Right lobe of liver (tissue), 6 donors: ENCODE measurements around the gene MED15. TPM values are rescaled to one million over a fixed set of nuclear protein-coding genes. Genes with fewer than 3 reads are reported as not detected.

Experiments used
- ATAC-seq, 4 donors: fragments of 200-7000 bp; cut with Tn5 transposase; one replicate each; pipeline ENCODE4 v1.9.1; 2020; ENCODE audit warnings: mild to moderate bottlenecking in 4 of 4, moderate library complexity in 4 of 4
- DNase-seq, 3 donors: peaks; one replicate each; pipeline ENCODE4 v3.0.0-alpha.2; 2020
- H3K27ac ChIP-seq, 3 donors: fragments of 200-600 bp; one replicate each; pipeline ENCODE4 v1.8.0; 2022
- H3K27me3 ChIP-seq, 2 donors: fragments of 200-600 bp; one replicate each; pipeline ENCODE4 v1.8.0; 2022
- H3K36me3 ChIP-seq, 4 donors: fragments of 200-600 bp; sonication (generic) in 1 of 4; one replicate each; pipeline versions ENCODE4 v1.5.1 to v1.8.0; 2017 to 2022; ENCODE audit warnings: control low read depth in 1 of 4
- H3K4me1 ChIP-seq, 4 donors: fragments of 200-600 bp; sonication (generic) in 1 of 4; one replicate each; pipeline versions ENCODE4 v1.5.1 to v1.8.0; 2017 to 2022; ENCODE audit warnings: control low read depth in 1 of 4
- H3K4me3 ChIP-seq, 3 donors: fragments of 200-600 bp; one replicate each; pipeline ENCODE4 v1.8.0; 2022
- H3K9me3 ChIP-seq, 4 donors: fragments of 200-600 bp; sonication (generic) in 1 of 4; one replicate each; pipeline versions ENCODE4 v1.5.1 to v1.8.0; 2017 to 2022; ENCODE audit warnings: control low read depth in 1 of 4
- POLR2A ChIP-seq: fragments of 450-650 bp; IDR thresholded peaks from one replicate; pipeline ENCODE4 v1.6.1; 2017; ENCODE audit warnings: antibody characterized with exemption, mild to moderate bottlenecking
- WGBS: methylation state at CpG from one replicate; pipeline ENCODE4 v1.1.6; 2018; ENCODE audit warnings: low coverage, low lambda C conversion rate; ENCODE audit not compliant: insufficient coverage; ENCODE audit errors: missing lambda C conversion rate; 5-methylcytosine and 5-hydroxymethylcytosine counted together
- intact Hi-C, 2 donors: fragments of 100-400 bp; cut with DNase I; formaldehyde crosslinking; loops; one replicate each; pipeline versions ENCODE4 v1.11.2 to v1.14.1; 2022
- total RNA-seq, 6 experiments: library from RNA; depleted of rRNA in 2 of 6; stranded (reverse); fragments of >200 nt in 2 of 6; fragmentation: NEBNext Ultra II Directional in 3 of 6; extraction: Animal tissue kit (Norgen Biotek cat#: 25700) in 3 of 6; gene quantifications; one replicate each; pipeline versions ENCODE4 v1.1.0 to v1.2.4, GENCODE V29; 2016 to 2023
- TF ChIP-seq, protein P1 (sequence below), 4 donors: fragments of 200-600 bp in 3 of 4; fragments of 450-650 bp in 1 of 4; IDR thresholded peaks; one replicate each; pipeline versions ENCODE4 v1.5.1 to v1.8.0; 2016 to 2022; ENCODE audit warnings: antibody characterized with exemption in 4 of 4, mild to moderate bottlenecking in 2 of 4
- donor health status: DM: no; HTN: yes; CAD: no.
- donor health status: DM: no; HTN: no; CAD: no.
- donor health status: DM: no; HTN: no; CAD: no.
- donor health status: DM: no; HTN: yes; CAD: no.
- donor health status: DM: no; HTN: yes; CAD: no.

The MED15 gene
- total RNA-seq, 6 experiments from 2014 or later = 15.7 to 34.7 (median 23.6) TPM

DNA sequence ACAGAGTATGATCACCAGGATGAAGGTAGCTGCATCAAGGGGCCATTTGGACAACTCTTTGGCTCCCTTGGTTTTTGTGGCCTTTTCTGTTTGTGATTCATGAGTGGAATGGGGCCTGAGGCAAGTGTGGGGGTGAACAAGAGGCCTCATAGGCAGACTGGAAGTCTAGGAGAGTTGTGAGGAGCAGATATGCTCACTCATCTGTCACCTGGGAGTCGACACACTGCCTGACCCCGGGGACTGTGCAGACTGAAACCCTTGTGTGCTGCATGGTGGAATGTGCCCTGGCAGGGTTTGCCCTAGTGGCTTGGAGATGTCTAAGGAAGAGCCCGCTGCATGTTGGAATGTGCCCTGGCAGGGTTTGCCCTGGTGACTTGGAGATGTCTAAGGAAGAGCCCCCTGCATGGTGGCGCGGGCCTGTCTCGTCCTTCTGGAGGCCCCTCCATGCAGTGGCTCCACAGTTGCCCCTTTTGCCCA is 60.0 kb downstream of the MED15 start:
- Histone ChIP-seq H3K4me3 (no peak overlapping the region), H3K4me1 (no peaks in the 10 kb centered on the region), H3K27ac (no peak overlapping the region), H3K27me3 (no peaks in the 10 kb centered on the region), H3K36me3 (peaks cover 9 to 66% (median 16%) of the 10 kb centered on the region in 4 donors), H3K9me3 (no peaks in the 10 kb centered on the region)
- DNase-seq (peak in 1 of 3 donors; percentile 22), ATAC-seq (no peak)
- intact Hi-C loops = no loop called here
- TF ChIP-seq, protein P1, sequence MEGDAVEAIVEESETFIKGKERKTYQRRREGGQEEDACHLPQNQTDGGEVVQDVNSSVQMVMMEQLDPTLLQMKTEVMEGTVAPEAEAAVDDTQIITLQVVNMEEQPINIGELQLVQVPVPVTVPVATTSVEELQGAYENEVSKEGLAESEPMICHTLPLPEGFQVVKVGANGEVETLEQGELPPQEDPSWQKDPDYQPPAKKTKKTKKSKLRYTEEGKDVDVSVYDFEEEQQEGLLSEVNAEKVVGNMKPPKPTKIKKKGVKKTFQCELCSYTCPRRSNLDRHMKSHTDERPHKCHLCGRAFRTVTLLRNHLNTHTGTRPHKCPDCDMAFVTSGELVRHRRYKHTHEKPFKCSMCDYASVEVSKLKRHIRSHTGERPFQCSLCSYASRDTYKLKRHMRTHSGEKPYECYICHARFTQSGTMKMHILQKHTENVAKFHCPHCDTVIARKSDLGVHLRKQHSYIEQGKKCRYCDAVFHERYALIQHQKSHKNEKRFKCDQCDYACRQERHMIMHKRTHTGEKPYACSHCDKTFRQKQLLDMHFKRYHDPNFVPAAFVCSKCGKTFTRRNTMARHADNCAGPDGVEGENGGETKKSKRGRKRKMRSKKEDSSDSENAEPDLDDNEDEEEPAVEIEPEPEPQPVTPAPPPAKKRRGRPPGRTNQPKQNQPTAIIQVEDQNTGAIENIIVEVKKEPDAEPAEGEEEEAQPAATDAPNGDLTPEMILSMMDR (IDR thresholded peaks at IDR 0.05) = no peak
- no peak for TF ChIP-seq POLR2A
- 80% methylated on average over 1 of the region's 6 CpGs for WGBS

DNA sequence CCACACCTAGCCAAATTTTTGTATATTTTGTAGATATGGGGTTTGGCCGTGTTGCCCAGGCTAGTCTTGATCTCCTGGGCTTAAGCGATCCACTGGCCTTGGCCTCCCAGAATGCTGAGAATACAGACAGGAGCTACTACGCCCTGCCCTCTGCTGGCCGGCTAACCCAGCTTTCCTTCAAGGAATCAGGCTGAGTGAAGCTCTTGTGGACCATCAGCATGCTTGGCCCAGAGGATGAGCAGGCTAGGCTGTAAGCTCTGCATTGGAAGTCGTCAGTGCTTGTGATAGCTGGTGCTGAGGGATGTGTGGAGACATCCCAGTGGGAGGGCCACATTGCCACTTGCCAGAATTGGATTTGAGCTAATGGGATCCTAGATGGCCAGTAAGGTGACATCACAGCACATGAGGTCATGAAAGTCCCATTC is 60.6 kb downstream of the MED15 start:
- no peaks in the 10 kb centered on the region for H3K9me3 ChIP-seq
- TF ChIP-seq, protein P1 (IDR thresholded peaks at IDR 0.05) = no peak
- no peak for ATAC-seq
- peaks cover 9 to 65% (median 19%) of the 10 kb centered on the region in 4 donors for H3K36me3 ChIP-seq
- DNase-seq = no peak
- no peaks in the 10 kb centered on the region for H3K27me3 ChIP-seq
- H3K4me3 ChIP-seq = no peak overlapping the region
- intact Hi-C loops = no loop called here
- no peak overlapping the region for H3K27ac ChIP-seq
- WGBS = 81% methylated on average over 4 of the region's 5 CpGs
- H3K4me1 ChIP-seq = no peaks in the 10 kb centered on the region

DNA sequence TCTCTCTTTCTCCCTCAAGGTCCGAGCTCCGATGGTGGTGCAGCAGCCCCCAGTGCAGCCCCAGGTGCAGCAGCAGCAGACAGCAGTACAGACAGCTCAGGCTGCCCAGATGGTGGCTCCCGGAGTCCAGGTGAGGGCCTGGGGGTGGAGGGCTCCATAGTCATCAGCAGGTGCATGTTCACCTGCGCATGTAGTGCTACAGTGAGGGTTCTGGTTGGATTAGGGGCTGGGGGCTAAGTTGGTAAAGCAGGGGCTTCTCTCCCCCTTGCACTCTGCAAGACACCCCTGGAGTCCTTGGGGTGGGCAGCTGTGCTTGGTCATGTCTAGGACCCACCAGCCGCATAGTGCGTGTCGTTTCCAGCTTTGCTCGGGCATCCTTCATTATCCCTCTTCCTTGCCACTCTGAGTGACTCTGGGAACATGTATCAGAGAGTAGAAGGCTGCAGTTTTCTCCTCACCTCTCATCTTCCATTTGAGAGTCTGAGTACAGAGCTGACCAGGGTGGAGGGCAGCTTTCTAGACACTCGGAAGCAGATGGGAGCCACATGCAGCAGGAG is 61.2 kb downstream of the MED15 start:
- Histone ChIP-seq H3K27me3 (no peaks in the 10 kb centered on the region), H3K4me1 (no peaks in the 10 kb centered on the region), H3K36me3 (peaks cover 9 to 68% (median 20%) of the 10 kb centered on the region in 4 donors), H3K27ac (peak overlapping the region in 1 of 3 donors; percentile 9), H3K9me3 (no peaks in the 10 kb centered on the region), H3K4me3 (no peak overlapping the region)
- 83% methylated on average over 3 of the region's 9 CpGs for WGBS
- no peak for TF ChIP-seq POLR2A
- peak in 1 of 3 donors; percentile 43 for DNase-seq
- intact Hi-C loops = no loop called here
- no peak for ATAC-seq

DNA sequence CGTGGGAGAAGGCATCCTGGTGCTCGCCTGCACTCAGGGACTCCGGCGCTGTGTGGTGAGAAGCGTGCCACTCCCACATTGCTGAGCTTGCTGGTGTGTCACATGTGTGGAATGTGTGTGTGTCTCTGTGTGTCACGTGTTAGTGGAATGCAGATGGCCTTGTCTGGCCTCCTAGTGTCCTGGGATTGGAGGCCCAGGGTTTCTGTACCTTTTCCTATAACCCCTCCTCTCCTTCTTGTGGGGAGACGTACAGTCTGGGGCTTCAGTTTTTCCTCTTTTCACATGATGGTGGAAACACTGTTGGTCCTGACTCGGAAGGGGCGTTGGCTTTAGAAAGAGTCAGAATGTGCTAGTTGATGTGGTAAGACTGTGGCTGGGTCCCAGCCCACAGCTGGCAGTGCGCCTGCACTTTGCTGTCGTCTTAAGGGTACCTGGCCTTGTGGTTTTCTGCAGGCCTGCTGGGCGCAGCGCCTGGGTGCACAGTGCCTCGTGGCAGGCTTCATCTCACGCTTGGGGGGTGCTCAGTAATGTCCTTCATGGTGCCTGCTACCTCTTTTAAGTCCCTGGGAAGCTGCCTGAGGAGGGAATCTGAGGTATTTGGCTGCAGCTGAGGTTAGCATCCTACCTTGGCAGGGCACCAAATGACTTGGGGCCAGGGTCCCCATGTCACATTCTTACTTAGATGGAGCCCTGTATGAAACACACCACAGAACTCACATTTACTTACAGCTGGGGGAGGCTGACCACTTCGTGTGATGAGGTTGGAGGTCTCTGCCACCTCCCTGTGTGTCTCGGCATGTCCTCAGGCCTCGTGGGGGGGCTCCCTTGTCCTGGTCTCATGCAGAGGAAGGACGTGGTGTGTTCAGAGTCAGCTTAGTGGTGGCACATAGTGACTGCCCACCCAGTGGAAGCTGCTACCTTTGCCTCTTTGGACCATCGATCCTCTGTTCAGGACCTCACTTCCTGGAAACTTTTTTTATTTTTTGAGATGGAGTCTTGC is 61.9 kb downstream of the MED15 start:
- DNase-seq (peak in 1 of 3 donors; percentile 55), ATAC-seq (peak; percentile 35 to 51 (median 46))
- no peaks in the 10 kb centered on the region for H3K4me1 ChIP-seq
- 39% methylated on average over 8 of the region's 20 CpGs for WGBS
- intact Hi-C loops = loop anchor here in 1 of 2 donors (10.0 kb wide), 1 partner anchor 45 kb away; no protein-coding TSS in a partner anchor
- H3K4me3 ChIP-seq = no peak overlapping the region
- TF ChIP-seq, protein P1 (IDR thresholded peaks at IDR 0.05) = no peak
- no peak for TF ChIP-seq POLR2A
- H3K27ac ChIP-seq = peak overlapping the region in 1 of 3 donors; percentile 9
- H3K9me3 ChIP-seq = no peaks in the 10 kb centered on the region
- peaks cover 9 to 75% (median 25%) of the 10 kb centered on the region in 4 donors for H3K36me3 ChIP-seq
- no peaks in the 10 kb centered on the region for H3K27me3 ChIP-seq
